Vagina (tissue), 2 donors: ENCODE measurements around the gene BIRC7.

Source experiments
- CTCF ChIP-seq, 3 experiments: fragments of 450-650 bp in 2 of 3; fragments of 200-600 bp in 1 of 3; sonication (generic) in 1 of 3; IDR thresholded peaks; one replicate each; pipeline ENCODE4 v1.5.1; 2017 to 2019; ENCODE audit warnings: antibody characterized with exemption in 3 of 3, mild to moderate bottlenecking in 2 of 3, moderate library complexity in 2 of 3
- POLR2A ChIP-seq, 2 donors: fragments of 450-650 bp; IDR thresholded peaks; one replicate each; pipeline ENCODE4 v1.6.1; 2017; ENCODE audit warnings: antibody characterized with exemption in 2 of 2, mild to moderate bottlenecking in 2 of 2, moderate library complexity in 2 of 2

- no peak for TF ChIP-seq CTCF (IDR thresholded peaks at IDR 0.05)
- no peak for TF ChIP-seq POLR2A (IDR thresholded peaks at IDR 0.05)
Measured at GRCh38 chr20:63218701-63219446, 16.8 kb upstream of the BIRC7 start.
